ENCODE data around the gene CLASP1.
"Not testable (repeated sequence)": the region's sequence is repeated elsewhere in the genome, so short reads cannot be mapped to it uniquely, and the experiment has no call there.

Gene CLASP1

GRCh38 chr2:121333231-121333630 lies 316.0 kb downstream of the CLASP1 start:
- H3K9me3 Mint-ChIP-seq (ENCODE audit: low read depth): no peaks in the 10 kb centered on the region
- no peak overlapping the region for H3K27ac Mint-ChIP-seq
- no peaks in the 10 kb centered on the region for H3K4me1 Mint-ChIP-seq (ENCODE audit: low read depth)
- no peaks in the 10 kb centered on the region for H3K36me3 Mint-ChIP-seq
- H3K27me3 Mint-ChIP-seq: no peaks in the 10 kb centered on the region
- H3K4me3 Mint-ChIP-seq: no peak overlapping the region

DNA sequence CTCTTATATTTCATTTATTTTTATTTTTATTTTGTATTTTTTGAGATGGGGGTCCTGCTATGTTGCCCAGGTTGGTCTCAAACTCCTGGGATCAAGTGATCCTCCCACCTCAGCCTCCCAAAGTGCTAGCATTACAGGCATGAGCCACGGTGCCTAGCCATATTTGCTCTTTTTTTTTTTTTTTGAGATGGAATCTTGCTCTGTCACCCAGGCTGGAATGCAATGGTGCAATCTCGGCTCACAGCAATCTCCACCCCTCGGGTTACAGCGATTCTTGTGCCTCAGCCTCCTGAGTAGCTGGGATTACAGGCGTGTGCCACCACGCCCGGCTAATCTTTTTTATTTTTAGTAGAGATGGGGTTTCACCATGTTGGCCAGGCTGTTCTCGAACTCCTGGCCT lies 317.9 kb downstream of the CLASP1 start:
- H3K27ac Mint-ChIP-seq; H3K4me3 Mint-ChIP-seq; H3K27me3 Mint-ChIP-seq; H3K9me3 Mint-ChIP-seq (ENCODE audit: low read depth); H3K4me1 Mint-ChIP-seq (ENCODE audit: low read depth); H3K36me3 Mint-ChIP-seq: not testable (repeated sequence)

DNA sequence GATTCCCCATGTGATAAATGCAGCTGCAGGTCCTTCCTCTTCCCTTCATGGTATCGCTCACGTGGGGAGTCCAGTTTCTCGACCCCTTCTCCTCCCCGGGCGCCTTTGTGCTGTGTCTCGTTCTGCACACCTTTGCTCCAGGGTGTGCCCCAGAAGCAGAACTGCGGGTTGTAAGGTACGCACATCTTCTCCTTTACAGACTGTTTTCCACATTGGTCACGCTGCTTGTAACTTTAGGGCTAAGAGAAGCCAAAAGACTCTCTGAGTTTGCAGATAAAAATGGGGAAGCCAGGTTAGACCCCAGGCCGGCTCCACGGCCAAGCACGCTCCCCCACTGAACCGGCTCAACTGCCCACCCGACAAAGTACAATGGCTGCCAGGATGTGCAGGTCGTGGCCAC lies 318.3 kb downstream of the CLASP1 start:
- H3K27me3 Mint-ChIP-seq: peaks cover 4% of the 10 kb centered on the region
- no peaks in the 10 kb centered on the region for H3K9me3 Mint-ChIP-seq (ENCODE audit: low read depth)
- no peak overlapping the region for H3K27ac Mint-ChIP-seq
- H3K4me1 Mint-ChIP-seq (ENCODE audit: low read depth): no peaks in the 10 kb centered on the region
- no peak overlapping the region for H3K4me3 Mint-ChIP-seq
- no peaks in the 10 kb centered on the region for H3K36me3 Mint-ChIP-seq

DNA sequence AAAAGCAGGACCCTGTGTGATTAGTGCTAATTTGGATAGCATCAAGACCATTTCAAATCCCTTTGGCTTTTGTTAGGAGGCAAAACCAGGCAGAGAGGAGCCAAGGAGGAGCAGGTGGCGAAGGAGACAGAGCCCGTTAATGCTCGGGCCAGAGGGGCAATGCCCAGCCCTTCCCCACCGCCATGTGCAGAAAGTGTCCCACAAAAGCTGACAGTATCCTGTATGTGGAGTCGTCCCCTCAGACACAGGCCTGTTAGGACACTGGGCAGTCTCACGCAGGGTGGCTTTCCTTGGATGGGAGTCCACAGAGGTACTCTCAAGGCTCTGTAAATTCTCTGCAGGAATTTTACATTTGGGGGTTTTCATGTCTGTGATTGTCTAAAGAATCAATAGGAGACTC lies 319.5 kb downstream of the CLASP1 start:
- no peaks in the 10 kb centered on the region for H3K9me3 Mint-ChIP-seq (ENCODE audit: low read depth)
- H3K4me1 Mint-ChIP-seq (ENCODE audit: low read depth): no peaks in the 10 kb centered on the region
- H3K36me3 Mint-ChIP-seq: no peaks in the 10 kb centered on the region

GRCh38 chr2:121326628-121327027 lies 322.6 kb downstream of the CLASP1 start:
- Mint-ChIP-seq H3K36me3 (no peaks in the 10 kb centered on the region), H3K27ac (no peak overlapping the region), H3K27me3 (peaks cover 7% of the 10 kb centered on the region), H3K4me1 (ENCODE audit: low read depth) (no peaks in the 10 kb centered on the region), H3K4me3 (no peak overlapping the region), H3K9me3 (ENCODE audit: low read depth) (no peaks in the 10 kb centered on the region)

More for the DNA sequence above, 319.5 kb downstream of the CLASP1 start:
- no peak overlapping the region for H3K27ac Mint-ChIP-seq
- no peak overlapping the region for H3K4me3 Mint-ChIP-seq
- H3K27me3 Mint-ChIP-seq: peaks cover 7% of the 10 kb centered on the region

GRCh38 chr2:121324601-121325000 lies 324.7 kb downstream of the CLASP1 start:
- peaks cover 7% of the 10 kb centered on the region for H3K27me3 Mint-ChIP-seq
- H3K36me3 Mint-ChIP-seq: no peaks in the 10 kb centered on the region
- H3K4me1 Mint-ChIP-seq (ENCODE audit: low read depth): no peaks in the 10 kb centered on the region
- H3K9me3 Mint-ChIP-seq (ENCODE audit: low read depth): no peaks in the 10 kb centered on the region
- no peak overlapping the region for H3K4me3 Mint-ChIP-seq
- no peak overlapping the region for H3K27ac Mint-ChIP-seq

DNA sequence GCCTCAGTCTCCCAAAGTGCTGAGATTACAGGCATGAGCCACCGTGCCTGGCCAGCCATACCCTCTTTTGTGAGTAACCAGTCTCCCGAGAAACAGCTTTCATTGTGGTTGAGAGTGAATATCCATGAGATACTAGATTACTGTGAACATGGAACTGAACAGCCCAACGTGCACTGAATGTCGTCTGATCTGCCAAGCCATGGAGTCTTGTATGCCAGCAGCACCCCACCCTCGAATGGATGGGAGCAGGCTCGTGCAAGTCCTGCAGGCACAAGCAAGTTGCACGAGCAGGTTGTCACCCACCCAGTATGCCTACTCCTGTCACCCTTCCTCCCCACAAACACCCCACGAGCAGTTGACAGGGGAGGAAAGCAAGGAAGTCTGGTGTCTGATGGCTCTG lies 327.8 kb downstream of the CLASP1 start:
- no peaks in the 10 kb centered on the region for H3K36me3 Mint-ChIP-seq
- no peak overlapping the region for H3K4me3 Mint-ChIP-seq
- H3K4me1 Mint-ChIP-seq (ENCODE audit: low read depth): no peaks in the 10 kb centered on the region
- no peak overlapping the region for H3K27ac Mint-ChIP-seq
- no peaks in the 10 kb centered on the region for H3K9me3 Mint-ChIP-seq (ENCODE audit: low read depth)
- peaks cover 3% of the 10 kb centered on the region for H3K27me3 Mint-ChIP-seq

- no peak overlapping the region for H3K4me3 Mint-ChIP-seq
- H3K27me3 Mint-ChIP-seq: no peaks in the 10 kb centered on the region
- no peaks in the 10 kb centered on the region for H3K4me1 Mint-ChIP-seq (ENCODE audit: low read depth)
- no peak overlapping the region for H3K27ac Mint-ChIP-seq
- no peaks in the 10 kb centered on the region for H3K9me3 Mint-ChIP-seq (ENCODE audit: low read depth)
- no peaks in the 10 kb centered on the region for H3K36me3 Mint-ChIP-seq
Observed at GRCh38 chr2:121319941-121320340, 329.3 kb downstream of the CLASP1 start.

GRCh38 chr2:121316986-121317385 lies 332.3 kb downstream of the CLASP1 start:
- H3K4me3 Mint-ChIP-seq: no peak overlapping the region
- H3K27me3 Mint-ChIP-seq: no peaks in the 10 kb centered on the region
- no peaks in the 10 kb centered on the region for H3K4me1 Mint-ChIP-seq (ENCODE audit: low read depth)
- no peaks in the 10 kb centered on the region for H3K36me3 Mint-ChIP-seq
- H3K9me3 Mint-ChIP-seq (ENCODE audit: low read depth): no peaks in the 10 kb centered on the region
- no peak overlapping the region for H3K27ac Mint-ChIP-seq

DNA sequence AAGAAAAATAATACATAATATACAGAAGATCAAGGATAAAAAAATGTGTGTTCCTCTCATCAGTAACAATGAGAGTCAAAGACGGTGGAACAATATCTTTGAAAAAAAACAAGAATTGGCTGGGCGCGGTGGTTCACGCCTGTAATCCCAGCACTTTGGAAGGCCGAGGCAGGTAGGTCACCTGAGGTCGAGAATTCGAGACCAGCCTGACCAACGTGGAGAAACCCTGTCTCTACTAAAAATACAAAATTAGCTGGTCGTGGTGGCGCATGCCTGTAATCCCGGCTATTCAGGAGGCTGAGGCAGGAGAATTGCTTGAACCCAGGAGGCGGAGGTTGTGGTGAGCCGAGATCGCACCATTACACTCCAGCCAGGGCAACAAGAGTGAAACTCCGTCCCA lies 335.6 kb downstream of the CLASP1 start:
- H3K27ac Mint-ChIP-seq; H3K4me1 Mint-ChIP-seq (ENCODE audit: low read depth); H3K9me3 Mint-ChIP-seq (ENCODE audit: low read depth); H3K27me3 Mint-ChIP-seq; H3K36me3 Mint-ChIP-seq; H3K4me3 Mint-ChIP-seq: not testable (repeated sequence)

DNA sequence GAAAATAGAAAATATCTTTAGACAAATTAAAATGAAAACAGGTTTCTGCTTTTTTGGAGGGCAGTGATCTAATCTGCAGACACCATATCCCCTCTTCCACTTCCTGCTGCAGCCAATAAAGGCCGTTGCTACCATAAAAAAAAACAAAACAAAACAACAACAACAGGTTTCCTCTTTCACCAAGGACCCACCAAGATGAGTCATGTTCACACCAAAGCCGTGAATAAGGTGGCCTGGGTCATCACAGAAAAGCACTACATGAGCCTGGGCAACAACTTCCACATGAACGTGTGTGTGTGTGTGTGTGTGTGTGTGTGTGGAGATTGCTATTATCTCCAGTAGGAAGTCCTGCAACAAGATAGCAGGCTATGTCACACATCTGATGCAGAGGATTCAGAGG lies 339.5 kb downstream of the CLASP1 start:
- H3K4me3 Mint-ChIP-seq: no peak overlapping the region
- peaks cover 24% of the 10 kb centered on the region for H3K27me3 Mint-ChIP-seq
- no peaks in the 10 kb centered on the region for H3K4me1 Mint-ChIP-seq (ENCODE audit: low read depth)
- peaks cover 5% of the 10 kb centered on the region for H3K9me3 Mint-ChIP-seq (ENCODE audit: low read depth)
- H3K27ac Mint-ChIP-seq: no peak overlapping the region
- no peaks in the 10 kb centered on the region for H3K36me3 Mint-ChIP-seq

DNA sequence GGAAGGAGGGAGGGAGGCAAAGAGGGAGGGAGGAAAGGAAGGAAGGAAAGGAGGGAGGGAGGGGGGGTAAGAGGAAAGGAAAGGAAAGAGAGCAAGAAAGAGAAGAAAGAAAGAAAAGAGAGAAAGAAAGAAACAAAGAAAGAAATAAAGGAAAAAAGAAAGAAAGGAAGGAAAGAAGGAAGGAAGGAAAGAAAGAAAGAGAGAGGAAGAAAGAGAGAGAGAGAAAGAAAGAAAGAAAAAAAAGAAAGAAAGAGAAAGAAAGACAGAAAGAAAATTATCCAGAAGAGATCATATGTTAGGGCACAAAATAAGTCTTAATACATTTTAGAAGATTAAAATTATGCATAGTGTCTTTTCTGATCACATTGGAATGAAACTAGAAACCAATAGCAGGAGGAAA lies 339.9 kb downstream of the CLASP1 start:
- no peak overlapping the region for H3K27ac Mint-ChIP-seq
- H3K4me3 Mint-ChIP-seq: no peak overlapping the region
- no peaks in the 10 kb centered on the region for H3K36me3 Mint-ChIP-seq
- H3K4me1 Mint-ChIP-seq (ENCODE audit: low read depth): no peaks in the 10 kb centered on the region
- H3K27me3 Mint-ChIP-seq: peaks cover 26% of the 10 kb centered on the region
- peaks cover 5% of the 10 kb centered on the region for H3K9me3 Mint-ChIP-seq (ENCODE audit: low read depth)

GRCh38 chr2:121307048-121307447 lies 342.2 kb downstream of the CLASP1 start:
- H3K4me1 Mint-ChIP-seq (ENCODE audit: low read depth): no peaks in the 10 kb centered on the region
- peaks cover 28% of the 10 kb centered on the region for H3K27me3 Mint-ChIP-seq
- no peaks in the 10 kb centered on the region for H3K36me3 Mint-ChIP-seq
- H3K27ac Mint-ChIP-seq: no peak overlapping the region
- H3K4me3 Mint-ChIP-seq: no peak overlapping the region
- peaks cover 5% of the 10 kb centered on the region for H3K9me3 Mint-ChIP-seq (ENCODE audit: low read depth)

DNA sequence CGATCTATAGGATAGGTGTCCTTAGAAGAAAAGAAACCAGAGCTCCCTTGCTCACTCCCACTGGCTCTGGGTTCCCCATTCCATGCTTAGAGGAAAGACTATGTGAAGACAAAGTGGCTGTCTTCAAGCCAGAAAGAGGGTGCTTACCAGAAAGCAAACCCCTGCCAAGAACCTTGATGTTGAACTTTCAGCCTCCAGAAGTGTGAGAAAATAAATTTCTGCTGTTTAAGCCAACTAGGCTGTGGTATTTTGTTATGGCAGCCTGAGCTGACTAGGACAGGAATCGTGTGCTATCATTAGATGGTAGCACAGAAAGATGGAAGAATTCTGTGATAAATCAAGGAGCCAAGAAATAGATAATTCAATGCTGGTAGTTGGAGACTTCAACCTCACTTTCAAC lies 344.3 kb downstream of the CLASP1 start:
- Mint-ChIP-seq H3K36me3 (no peaks in the 10 kb centered on the region), H3K4me3 (no peak overlapping the region), H3K9me3 (ENCODE audit: low read depth) (peaks cover 5% of the 10 kb centered on the region), H3K4me1 (ENCODE audit: low read depth) (no peaks in the 10 kb centered on the region), H3K27me3 (peaks cover 37% of the 10 kb centered on the region), H3K27ac (no peak overlapping the region)

- Mint-ChIP-seq H3K27me3 (peaks cover 33% of the 10 kb centered on the region), H3K4me1 (ENCODE audit: low read depth) (no peaks in the 10 kb centered on the region), H3K27ac (no peak overlapping the region), H3K4me3 (no peak overlapping the region), H3K36me3 (no peaks in the 10 kb centered on the region), H3K9me3 (ENCODE audit: low read depth) (peaks cover 4% of the 10 kb centered on the region)
Observed at GRCh38 chr2:121303531-121304263, 345.6 kb downstream of the CLASP1 start.

- H3K27ac Mint-ChIP-seq; H3K4me3 Mint-ChIP-seq; H3K9me3 Mint-ChIP-seq (ENCODE audit: low read depth); H3K4me1 Mint-ChIP-seq (ENCODE audit: low read depth); H3K36me3 Mint-ChIP-seq: not testable (repeated sequence)
- peaks cover 20% of the 10 kb centered on the region for H3K27me3 Mint-ChIP-seq
Observed at GRCh38 chr2:121301190-121301589, 348.1 kb downstream of the CLASP1 start.
